Skeletal muscle tissue (tissue), 4 donors: ENCODE data around the gene LCE5A. TPM values are rescaled to one million over a fixed set of nuclear protein-coding genes. Genes with fewer than 3 reads are reported as not detected.

ENCODE experiments used
- H3K27ac ChIP-seq: one replicate; pipeline ENCODE4 v1.7.0; 2013; ENCODE audit warnings: mild to moderate bottlenecking, low read depth, low read length, inconsistent platforms
- H3K27me3 ChIP-seq, 3 donors: one replicate each; pipeline ENCODE4 v1.7.0; 2013; ENCODE audit warnings: low read length in 3 of 3; ENCODE audit not compliant: control insufficient read depth in 3 of 3, insufficient read depth in 3 of 3
- H3K36me3 ChIP-seq, 3 donors: one replicate each; pipeline ENCODE4 v1.7.0; 2013; ENCODE audit warnings: low read length in 3 of 3; ENCODE audit not compliant: control insufficient read depth in 3 of 3, insufficient read depth in 3 of 3
- H3K4me1 ChIP-seq, 3 donors: one replicate each; pipeline ENCODE4 v1.7.0; 2013; ENCODE audit warnings: low read length in 3 of 3, mild to moderate bottlenecking in 3 of 3; ENCODE audit not compliant: control insufficient read depth in 3 of 3, insufficient read depth in 3 of 3
- H3K4me3 ChIP-seq, 3 donors: one replicate each; pipeline ENCODE4 v1.7.0; 2013; ENCODE audit warnings: low read length in 3 of 3
- H3K9ac ChIP-seq, 3 donors: one replicate each; pipeline ENCODE4 v1.7.0; 2013; ENCODE audit warnings: low read length in 3 of 3, mild to moderate bottlenecking in 3 of 3, moderate library complexity in 2 of 3, low read depth in 1 of 3
- H3K9me3 ChIP-seq, 3 donors: one replicate each; pipeline ENCODE4 v1.7.0; 2013; ENCODE audit warnings: low read length in 3 of 3; ENCODE audit not compliant: control insufficient read depth in 3 of 3
- total RNA-seq: library from RNA; depleted of rRNA; stranded (reverse); fragments of >200 nt; gene quantifications from one replicate; pipeline ENCODE4 v1.2.3, GENCODE V29; 2014
- donor health status: Osteomylitis.

LCE5A gene
- total RNA-seq, 1 donor from 2014 or later: not detected

- no peaks in the 10 kb centered on the region for H3K4me1 ChIP-seq
- no peaks in the 10 kb centered on the region for H3K9me3 ChIP-seq
- H3K36me3 ChIP-seq: no peaks in the 10 kb centered on the region
- no peak overlapping the region for H3K9ac ChIP-seq
- H3K27ac ChIP-seq: no peak overlapping the region
- peaks cover 25 to 42% (median 42%) of the 10 kb centered on the region in 3 donors for H3K27me3 ChIP-seq
- no peak overlapping the region for H3K4me3 ChIP-seq
These were observed 4.3 kb downstream of the LCE5A start for GRCh38 chr1:152514715-152515433.

GRCh38 chr1:152515434-152515783, 4.8 kb downstream of the LCE5A start:
- Histone ChIP-seq H3K27ac (no peak overlapping the region), H3K9ac (no peak overlapping the region), H3K36me3 (no peaks in the 10 kb centered on the region), H3K27me3 (peaks cover 25 to 42% (median 41%) of the 10 kb centered on the region in 3 donors), H3K4me1 (no peaks in the 10 kb centered on the region), H3K4me3 (no peak overlapping the region), H3K9me3 (no peaks in the 10 kb centered on the region)

- Histone ChIP-seq H3K27ac (no peak overlapping the region), H3K4me3 (no peak overlapping the region), H3K36me3 (no peaks in the 10 kb centered on the region), H3K4me1 (no peaks in the 10 kb centered on the region), H3K9me3 (no peaks in the 10 kb centered on the region), H3K9ac (no peak overlapping the region), H3K27me3 (peaks cover 25 to 42% (median 36%) of the 10 kb centered on the region in 3 donors)
These were observed 5.5 kb downstream of the LCE5A start for GRCh38 chr1:152516082-152516481.

- Histone ChIP-seq H3K4me1 (no peaks in the 10 kb centered on the region), H3K27ac (no peak overlapping the region), H3K27me3 (peaks cover 22 to 42% (median 29%) of the 10 kb centered on the region in 3 donors), H3K9ac (no peak overlapping the region), H3K4me3 (no peak overlapping the region), H3K9me3 (no peaks in the 10 kb centered on the region), H3K36me3 (no peaks in the 10 kb centered on the region)
These were observed 6.7 kb downstream of the LCE5A start for GRCh38 chr1:152517237-152517811.

GRCh38 chr1:152519851-152520250, 9.2 kb downstream of the LCE5A start:
- Histone ChIP-seq H3K36me3 (no peaks in the 10 kb centered on the region), H3K27me3 (peaks cover 11 to 27% (median 12%) of the 10 kb centered on the region in 3 donors), H3K4me1 (no peaks in the 10 kb centered on the region), H3K4me3 (no peak overlapping the region), H3K9me3 (no peaks in the 10 kb centered on the region), H3K27ac (no peak overlapping the region), H3K9ac (no peak overlapping the region)

- Histone ChIP-seq H3K4me1 (no peaks in the 10 kb centered on the region), H3K4me3 (no peak overlapping the region), H3K9ac (no peak overlapping the region), H3K27ac (no peak overlapping the region), H3K36me3 (no peaks in the 10 kb centered on the region), H3K9me3 (peaks cover 0 to 2% (median 0%) of the 10 kb centered on the region in 3 donors), H3K27me3 (peaks cover 9 to 20% (median 11%) of the 10 kb centered on the region in 3 donors)
These were observed 10.0 kb downstream of the LCE5A start for GRCh38 chr1:152520561-152521090.

- Histone ChIP-seq H3K9ac (no peak overlapping the region), H3K9me3 (peaks cover 0 to 2% (median 0%) of the 10 kb centered on the region in 3 donors), H3K4me1 (no peaks in the 10 kb centered on the region), H3K4me3 (no peak overlapping the region), H3K27ac (no peak overlapping the region), H3K36me3 (no peaks in the 10 kb centered on the region), H3K27me3 (no peaks in the 10 kb centered on the region)
These were observed 14.6 kb downstream of the LCE5A start for GRCh38 chr1:152525080-152525641.

- no peaks in the 10 kb centered on the region for H3K4me1 ChIP-seq
- H3K9ac ChIP-seq: no peak overlapping the region
- H3K27me3 ChIP-seq: peaks cover 0 to 2% (median 0%) of the 10 kb centered on the region in 3 donors
- no peaks in the 10 kb centered on the region for H3K36me3 ChIP-seq
- no peaks in the 10 kb centered on the region for H3K9me3 ChIP-seq
- no peak overlapping the region for H3K27ac ChIP-seq
- no peak overlapping the region for H3K4me3 ChIP-seq
These were observed 22.8 kb downstream of the LCE5A start for GRCh38 chr1:152533327-152533938.

GRCh38 chr1:152535774-152536173, 25.2 kb downstream of the LCE5A start:
- H3K36me3 ChIP-seq: no peaks in the 10 kb centered on the region
- no peak overlapping the region for H3K4me3 ChIP-seq
- H3K4me1 ChIP-seq: no peaks in the 10 kb centered on the region
- no peaks in the 10 kb centered on the region for H3K9me3 ChIP-seq
- peaks cover 0 to 2% (median 0%) of the 10 kb centered on the region in 3 donors for H3K27me3 ChIP-seq
- H3K27ac ChIP-seq: no peak overlapping the region
- H3K9ac ChIP-seq: no peak overlapping the region

- H3K27ac ChIP-seq: no peak overlapping the region
- H3K4me1 ChIP-seq: no peaks in the 10 kb centered on the region
- no peak overlapping the region for H3K9ac ChIP-seq
- no peaks in the 10 kb centered on the region for H3K36me3 ChIP-seq
- H3K4me3 ChIP-seq: no peak overlapping the region
- H3K27me3 ChIP-seq: peaks cover 0 to 2% (median 0%) of the 10 kb centered on the region in 3 donors
- H3K9me3 ChIP-seq: peaks cover 0 to 2% (median 0%) of the 10 kb centered on the region in 3 donors
These were observed 26.9 kb downstream of the LCE5A start for GRCh38 chr1:152537496-152537895.
